GM12873 (cell line): ENCODE results near the gene CCL27.

Source experiments
- TF ChIP-seq, protein P1 (sequence below): IDR thresholded peaks from 2 replicates; pipeline ENCODE4 v1.5.1; 2012; ENCODE audit warnings: low read depth, mild to moderate bottlenecking, moderate library complexity, low read length, control low read depth; ENCODE audit not compliant: insufficient read depth; ENCODE audit errors: missing control alignments

Gene CCL27

GRCh38 chr9:34628656-34629490 lies 33.6 kb downstream of the CCL27 start, which contains the start of gene ARID3C:
ARID3C (minus strand) TSS chr9:34629066; CDS start chr9:34628014, 1,052 bp downstream.
- TF ChIP-seq, protein P1, sequence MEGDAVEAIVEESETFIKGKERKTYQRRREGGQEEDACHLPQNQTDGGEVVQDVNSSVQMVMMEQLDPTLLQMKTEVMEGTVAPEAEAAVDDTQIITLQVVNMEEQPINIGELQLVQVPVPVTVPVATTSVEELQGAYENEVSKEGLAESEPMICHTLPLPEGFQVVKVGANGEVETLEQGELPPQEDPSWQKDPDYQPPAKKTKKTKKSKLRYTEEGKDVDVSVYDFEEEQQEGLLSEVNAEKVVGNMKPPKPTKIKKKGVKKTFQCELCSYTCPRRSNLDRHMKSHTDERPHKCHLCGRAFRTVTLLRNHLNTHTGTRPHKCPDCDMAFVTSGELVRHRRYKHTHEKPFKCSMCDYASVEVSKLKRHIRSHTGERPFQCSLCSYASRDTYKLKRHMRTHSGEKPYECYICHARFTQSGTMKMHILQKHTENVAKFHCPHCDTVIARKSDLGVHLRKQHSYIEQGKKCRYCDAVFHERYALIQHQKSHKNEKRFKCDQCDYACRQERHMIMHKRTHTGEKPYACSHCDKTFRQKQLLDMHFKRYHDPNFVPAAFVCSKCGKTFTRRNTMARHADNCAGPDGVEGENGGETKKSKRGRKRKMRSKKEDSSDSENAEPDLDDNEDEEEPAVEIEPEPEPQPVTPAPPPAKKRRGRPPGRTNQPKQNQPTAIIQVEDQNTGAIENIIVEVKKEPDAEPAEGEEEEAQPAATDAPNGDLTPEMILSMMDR = no peak

DNA sequence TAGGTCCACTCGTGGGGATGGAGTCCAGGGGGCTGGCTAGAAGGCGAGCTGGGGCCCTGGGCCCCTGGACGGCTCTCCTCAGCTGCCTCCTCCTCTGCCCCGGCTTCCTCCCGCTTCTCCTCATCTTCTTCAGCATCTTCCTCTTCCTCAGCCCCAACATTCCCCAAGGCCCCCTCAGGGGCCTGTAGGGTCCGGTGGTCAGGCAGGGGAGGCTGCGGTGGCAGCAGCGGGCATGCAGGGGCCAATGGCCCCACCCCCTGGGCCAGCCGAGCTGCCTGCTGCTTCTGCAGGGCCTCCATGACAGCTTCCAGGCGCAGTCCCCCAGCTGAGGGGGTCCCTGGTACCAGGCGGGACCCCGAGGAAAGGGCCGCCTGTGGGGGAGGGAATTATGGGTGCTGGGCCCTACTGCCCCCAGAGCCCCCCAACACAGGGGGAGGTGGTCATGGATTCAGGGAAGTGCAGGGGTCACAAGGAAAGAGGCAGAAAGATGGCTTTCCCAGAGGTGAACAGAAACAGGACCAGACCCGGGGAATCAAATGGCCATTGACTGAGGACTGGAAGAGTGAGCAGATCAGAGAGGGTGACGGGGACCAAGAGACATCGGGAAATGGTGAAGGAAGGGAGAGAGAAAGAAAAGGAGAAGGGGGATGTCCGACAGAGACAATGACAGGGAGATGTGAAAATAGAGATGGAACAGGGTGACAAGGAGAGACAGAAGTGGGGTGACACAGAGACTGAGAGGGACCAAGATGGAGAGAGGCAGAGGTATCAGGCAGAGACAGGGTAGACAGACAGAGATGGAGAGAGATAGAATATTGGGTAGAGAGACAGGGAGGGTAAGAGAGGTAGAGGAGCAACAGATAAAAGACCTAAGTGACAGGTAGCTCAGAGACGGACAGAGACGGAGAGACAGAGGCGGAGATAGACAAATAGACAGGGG lies 34.5 kb downstream of the CCL27 start:
- TF ChIP-seq, protein P1 = no peak

DNA sequence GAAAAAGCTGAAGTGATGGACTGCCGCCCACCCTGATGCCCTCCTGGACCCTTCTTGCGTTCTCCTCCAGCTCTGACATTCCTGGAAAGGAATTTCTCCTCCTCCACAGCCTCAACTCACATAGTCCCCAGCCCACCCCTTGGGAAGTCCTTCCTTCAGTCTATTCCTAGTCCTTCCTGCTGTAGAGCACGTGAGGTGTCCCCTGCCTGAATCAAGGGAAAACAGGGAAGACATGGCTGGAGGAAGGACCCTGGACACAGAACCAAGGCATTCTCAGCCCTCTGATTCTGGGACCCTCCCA lies 37.3 kb downstream of the CCL27 start:
- TF ChIP-seq, protein P1 = no peak

- TF ChIP-seq, protein P1 = no peak
Measured at GRCh38 chr9:34624475-34625185, 37.8 kb downstream of the CCL27 start.

DNA sequence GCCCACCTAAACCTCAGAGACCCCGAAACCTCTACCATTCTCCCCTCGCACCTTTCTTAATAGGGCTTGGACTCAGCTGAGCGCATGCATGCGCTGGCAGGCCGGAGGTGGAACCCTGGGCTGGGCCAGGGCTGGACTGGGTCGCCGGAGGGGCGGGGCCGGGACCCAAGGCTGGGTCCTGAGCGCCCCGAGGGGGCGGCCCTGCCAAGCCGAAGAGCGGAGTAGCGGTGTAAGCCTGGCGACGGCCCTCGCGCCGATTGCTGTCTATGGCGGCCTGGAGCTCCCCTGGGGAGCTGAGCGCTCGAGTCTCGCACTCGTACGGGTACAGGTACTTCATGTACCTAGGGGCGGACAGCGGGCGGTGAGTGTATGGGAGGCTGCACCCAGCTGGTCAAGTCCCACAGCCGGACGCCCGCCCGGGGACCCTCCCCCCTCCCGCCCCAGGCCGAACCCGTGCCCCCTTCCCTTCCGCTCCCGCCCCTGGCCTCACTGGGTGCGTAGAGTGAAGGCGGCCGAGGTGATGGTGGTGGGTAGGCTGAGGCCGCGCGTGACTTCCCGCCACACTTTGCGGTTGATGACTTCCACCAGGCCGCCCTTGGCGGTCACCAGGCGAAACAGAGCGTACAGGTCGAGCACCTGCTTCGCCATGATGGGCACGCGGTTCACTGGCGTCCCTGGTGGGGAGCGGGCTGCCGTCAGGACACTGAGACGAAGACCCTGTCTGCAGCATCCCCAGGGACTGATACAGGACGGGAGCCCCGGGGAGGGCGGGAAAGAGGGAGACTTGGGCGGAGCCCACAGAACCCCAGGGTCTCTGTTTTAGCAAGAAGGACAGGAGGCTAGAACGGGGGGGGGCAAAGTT lies 38.9 kb downstream of the CCL27 start:
- TF ChIP-seq, protein P1 = no peak

DNA sequence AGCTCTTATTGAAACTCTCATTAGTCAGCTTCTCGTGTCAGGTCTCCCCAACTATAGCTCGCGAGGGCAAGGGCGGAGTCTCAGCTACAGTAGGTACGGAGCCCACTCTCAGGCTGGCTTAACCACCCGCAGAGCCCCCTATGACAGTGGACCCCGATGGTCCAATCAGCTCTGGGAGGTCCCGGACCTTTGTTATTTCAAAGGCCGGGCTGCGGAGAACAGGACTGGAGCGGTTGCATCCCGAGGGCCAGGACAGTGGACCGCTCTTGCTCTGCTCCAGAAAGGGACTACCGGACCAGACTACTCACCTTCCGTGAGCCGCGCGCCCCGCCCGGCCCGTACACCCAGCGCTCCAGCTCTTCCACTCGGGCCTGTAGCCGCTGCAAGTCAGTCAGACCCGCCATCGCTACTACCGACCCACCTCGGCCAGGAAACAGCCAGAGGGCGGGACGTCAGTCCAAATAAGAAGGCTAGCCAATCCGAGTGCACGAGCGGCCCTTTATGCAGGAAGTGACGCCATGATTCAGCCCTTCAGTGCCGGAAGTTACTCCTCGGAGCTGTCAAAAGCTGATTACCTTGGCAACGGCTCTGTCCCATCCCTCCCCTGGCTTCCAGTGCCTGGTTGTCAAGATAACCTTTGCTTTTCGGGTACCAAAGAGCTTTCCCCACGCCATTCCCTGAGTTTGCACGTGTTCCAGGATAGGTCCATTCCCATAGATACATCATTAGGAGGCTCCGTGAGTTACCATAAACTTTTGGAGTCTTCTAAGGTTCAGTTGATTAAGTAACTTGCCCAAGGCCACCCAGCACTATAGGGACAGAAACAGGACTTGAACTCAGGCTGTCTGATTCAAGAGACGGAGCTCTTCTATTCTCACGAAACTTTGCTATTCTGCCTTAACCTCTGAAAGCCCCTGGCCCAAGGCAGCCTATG lies 42.1 kb downstream of the CCL27 start, which contains the start of gene DCTN3:
TSS of gene DCTN3 (minus strand) at position 435 of the 934 bp plus-strand sequence. CDS start at position 404, 31 bp downstream.
- TF ChIP-seq, protein P1 = no peak
